Tibial nerve (tissue), 4 donors: ENCODE data around the gene TRAPPC5. TPM values are rescaled to one million over a fixed set of nuclear protein-coding genes. Genes with fewer than 3 reads are reported as not detected.

Experiments
- DNase-seq, 2 donors: peaks; one replicate each; pipeline ENCODE4 v3.0.0-alpha.2; 2019; ENCODE audit warnings: low spot score in 2 of 2
- H3K27ac ChIP-seq, 4 donors: fragments of 200-600 bp; sonication (generic) in 3 of 4; one replicate each; pipeline ENCODE4 v1.5.1; 2017 to 2019; ENCODE audit warnings: mild to moderate bottlenecking in 1 of 4
- H3K27me3 ChIP-seq, 2 donors: fragments of 200-600 bp; sonication (generic) in 1 of 2; one replicate each; pipeline versions ENCODE4 v1.5.1 to v1.6.0; 2017 to 2019
- H3K36me3 ChIP-seq, 3 donors: fragments of 200-600 bp; sonication (generic); one replicate each; pipeline ENCODE4 v1.5.1; 2018 to 2019
- H3K4me1 ChIP-seq, 4 donors: fragments of 200-600 bp; sonication (generic) in 3 of 4; one replicate each; pipeline ENCODE4 v1.5.1; 2017 to 2019
- H3K4me3 ChIP-seq, 4 donors: fragments of 200-600 bp; sonication (generic) in 3 of 4; one replicate each; pipeline ENCODE4 v1.5.1; 2017 to 2019; ENCODE audit warnings: mild to moderate bottlenecking in 1 of 4, moderate library complexity in 1 of 4
- H3K9me3 ChIP-seq, 4 donors: fragments of 200-600 bp; sonication (generic) in 3 of 4; one replicate each; pipeline ENCODE4 v1.5.1; 2017 to 2019
- CTCF ChIP-seq, 5 experiments: fragments of 200-600 bp in 3 of 5; fragments of 450-650 bp in 2 of 5; sonication (generic) in 3 of 5; IDR thresholded peaks; one replicate each; pipeline ENCODE4 v1.5.1; 2016 to 2019; ENCODE audit warnings: antibody characterized with exemption in 5 of 5, mild to moderate bottlenecking in 3 of 5, moderate library complexity in 2 of 5
- EP300 ChIP-seq, 2 donors: sonication (generic); formaldehyde crosslinking; IDR thresholded peaks; one replicate each; pipeline ENCODE4 v1.6.1; 2017; ENCODE audit warnings: antibody characterized with exemption in 2 of 2, mild to moderate bottlenecking in 1 of 2
- POLR2A ChIP-seq, 2 donors: fragments of 450-650 bp; IDR thresholded peaks; one replicate each; pipeline ENCODE4 v1.6.1; 2017; ENCODE audit warnings: antibody characterized with exemption in 2 of 2, mild to moderate bottlenecking in 2 of 2, moderate library complexity in 2 of 2
- WGBS, 2 donors: methylation state at CpG; one replicate each; pipeline ENCODE4 v1.1.5; 2018; 5-methylcytosine and 5-hydroxymethylcytosine counted together
- total RNA-seq, 4 donors: library from RNA; depleted of rRNA; stranded (reverse); fragments of >200 nt; gene quantifications; one replicate each; pipeline ENCODE4 v1.1.0, GENCODE V29; 2016

Gene TRAPPC5
- total RNA-seq, 4 donors from 2014 or later, result 26.9 to 47.5 (median 37.0) TPM

GRCh38 chr19:7646426-7646700 is 34.3 kb upstream of the TRAPPC5 start:
- H3K27me3 ChIP-seq, result peaks cover 0 to 26% of the 10 kb centered on the region in 2 donors
- H3K4me1 ChIP-seq, result no peaks in the 10 kb centered on the region
- DNase-seq, result no peak
- H3K36me3 ChIP-seq, result no peaks in the 10 kb centered on the region
- TF ChIP-seq EP300 (IDR thresholded peaks at IDR 0.05) (no peak), POLR2A (IDR thresholded peaks at IDR 0.05) (no peak), CTCF (IDR thresholded peaks at IDR 0.05) (no peak)
- H3K27ac ChIP-seq, result no peak overlapping the region
- H3K9me3 ChIP-seq, result no peaks in the 10 kb centered on the region
- WGBS, 2 donors, result 75 to 81% methylated on average over 8 of the region's 8 CpGs
- H3K4me3 ChIP-seq, result no peak overlapping the region

GRCh38 chr19:7647156-7647555 is 33.5 kb upstream of the TRAPPC5 start:
- WGBS, 2 donors, result 86 to 95% methylated on average over 8 to 17 of the region's 26 CpGs

GRCh38 chr19:7648265-7649014 is 32.2 kb upstream of the TRAPPC5 start:
- H3K4me1 ChIP-seq, result peaks cover 0 to 8% (median 0%) of the 10 kb centered on the region in 4 donors
- H3K27me3 ChIP-seq, result peaks cover 0 to 30% of the 10 kb centered on the region in 2 donors
- no peak overlapping the region for H3K27ac ChIP-seq
- no peak for DNase-seq
- no peaks in the 10 kb centered on the region for H3K36me3 ChIP-seq
- H3K9me3 ChIP-seq, result no peaks in the 10 kb centered on the region
- no peak for TF ChIP-seq POLR2A (IDR thresholded peaks at IDR 0.05)
- no peak overlapping the region for H3K4me3 ChIP-seq
- 79 to 84% methylated on average over 15 of the region's 15 CpGs for WGBS, 2 donors

More at GRCh38 chr19:7647156-7647555, 33.5 kb upstream of the TRAPPC5 start:
- Histone ChIP-seq H3K36me3 (no peaks in the 10 kb centered on the region), H3K27ac (no peak overlapping the region), H3K4me1 (peaks cover 0 to 5% (median 0%) of the 10 kb centered on the region in 4 donors), H3K4me3 (no peak overlapping the region), H3K27me3 (peaks cover 0 to 30% of the 10 kb centered on the region in 2 donors), H3K9me3 (no peaks in the 10 kb centered on the region)
- DNase-seq, result no peak
- TF ChIP-seq EP300 (IDR thresholded peaks at IDR 0.05) (no peak), CTCF (IDR thresholded peaks at IDR 0.05) (no peak), POLR2A (IDR thresholded peaks at IDR 0.05) (no peak)

- Histone ChIP-seq H3K4me3 (no peak overlapping the region), H3K9me3 (no peaks in the 10 kb centered on the region), H3K4me1 (peaks cover 0 to 8% (median 0%) of the 10 kb centered on the region in 4 donors), H3K27me3 (peaks cover 0 to 29% of the 10 kb centered on the region in 2 donors), H3K27ac (no peak overlapping the region), H3K36me3 (no peaks in the 10 kb centered on the region)
- 37 to 38% methylated on average over 2 of the region's 2 CpGs for WGBS, 2 donors
- no peak for DNase-seq
- TF ChIP-seq EP300 (IDR thresholded peaks at IDR 0.05), result no peak
- TF ChIP-seq CTCF (IDR thresholded peaks at IDR 0.05), result no peak
- no peak for TF ChIP-seq POLR2A (IDR thresholded peaks at IDR 0.05)
Observed at GRCh38 chr19:7650148-7650547, 30.5 kb upstream of the TRAPPC5 start.

GRCh38 chr19:7652061-7652641 is 28.5 kb upstream of the TRAPPC5 start:
- no peaks in the 10 kb centered on the region for H3K9me3 ChIP-seq
- DNase-seq, result peak; percentile 42 to 73
- 4 to 5% methylated on average over 28 of the region's 28 CpGs for WGBS, 2 donors
- peaks cover 0 to 27% of the 10 kb centered on the region in 2 donors for H3K27me3 ChIP-seq
- TF ChIP-seq CTCF (IDR thresholded peaks at IDR 0.05), result peak; percentile 88 to 98 (median 95)
- TF ChIP-seq POLR2A (IDR thresholded peaks at IDR 0.05), result no peak
- H3K4me1 ChIP-seq, result peaks cover 0 to 8% (median 0%) of the 10 kb centered on the region in 4 donors
- H3K4me3 ChIP-seq, result peak overlapping the region in 1 of 4 donors; percentile 26
- H3K36me3 ChIP-seq, result no peaks in the 10 kb centered on the region
- no peak overlapping the region for H3K27ac ChIP-seq
